Measurements from ENCODE around the gene CRB2. TPM values are rescaled to one million over a fixed set of nuclear protein-coding genes. Genes with fewer than 3 reads are reported as not detected.

Gene CRB2
- total RNA-seq, 1 donor from 2014 or later, result 61.1 TPM

DNA sequence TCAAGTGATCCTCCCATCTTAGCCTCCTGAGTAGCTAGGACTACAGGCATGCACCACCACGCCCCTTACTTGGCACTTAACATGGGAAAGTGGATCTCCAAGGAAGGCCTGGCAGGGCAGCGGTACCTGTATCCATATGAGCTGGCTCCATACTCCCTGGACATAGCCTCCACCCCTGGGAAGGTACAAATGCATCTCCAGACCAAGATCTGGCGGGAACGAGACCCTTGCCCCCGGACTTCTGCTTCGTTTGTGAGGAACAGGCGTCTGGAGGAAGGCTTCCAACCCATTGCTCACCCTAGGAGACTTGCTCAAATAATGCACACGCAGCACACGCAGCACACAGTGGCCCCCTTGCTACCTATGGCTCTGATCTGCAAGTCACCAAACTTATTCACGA lies 55.2 kb downstream of the CRB2 start:
- no peak overlapping the region for H3K4me3 Mint-ChIP-seq
- no peaks in the 10 kb centered on the region for H3K9me3 Mint-ChIP-seq
- H3K27ac Mint-ChIP-seq, result no peak overlapping the region

DNA sequence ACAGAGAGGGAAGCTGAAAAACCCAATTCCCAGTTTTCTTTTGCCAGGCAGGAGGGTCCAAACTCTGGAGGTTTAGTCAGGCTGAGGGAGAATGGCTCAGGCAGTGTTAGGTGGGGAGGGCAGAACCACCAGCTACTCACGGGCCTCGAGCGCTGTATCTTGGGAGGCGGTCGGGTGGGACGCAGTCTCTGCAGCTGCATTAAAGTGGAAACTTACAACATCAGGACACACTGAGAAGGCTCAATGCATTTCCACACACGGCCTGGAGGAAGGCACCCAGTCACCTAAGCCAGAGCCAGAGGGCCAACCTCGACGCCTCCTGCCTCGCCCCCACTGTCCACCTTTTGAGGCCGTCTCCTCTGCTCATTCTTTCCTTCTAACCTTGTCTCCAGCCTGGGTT lies 55.6 kb downstream of the CRB2 start:
- H3K36me3 Mint-ChIP-seq, result no peaks in the 10 kb centered on the region
- no peak for DNase-seq (ENCODE audit: extremely low spot score, unreplicated experiment)
- TF ChIP-seq, protein P1, sequence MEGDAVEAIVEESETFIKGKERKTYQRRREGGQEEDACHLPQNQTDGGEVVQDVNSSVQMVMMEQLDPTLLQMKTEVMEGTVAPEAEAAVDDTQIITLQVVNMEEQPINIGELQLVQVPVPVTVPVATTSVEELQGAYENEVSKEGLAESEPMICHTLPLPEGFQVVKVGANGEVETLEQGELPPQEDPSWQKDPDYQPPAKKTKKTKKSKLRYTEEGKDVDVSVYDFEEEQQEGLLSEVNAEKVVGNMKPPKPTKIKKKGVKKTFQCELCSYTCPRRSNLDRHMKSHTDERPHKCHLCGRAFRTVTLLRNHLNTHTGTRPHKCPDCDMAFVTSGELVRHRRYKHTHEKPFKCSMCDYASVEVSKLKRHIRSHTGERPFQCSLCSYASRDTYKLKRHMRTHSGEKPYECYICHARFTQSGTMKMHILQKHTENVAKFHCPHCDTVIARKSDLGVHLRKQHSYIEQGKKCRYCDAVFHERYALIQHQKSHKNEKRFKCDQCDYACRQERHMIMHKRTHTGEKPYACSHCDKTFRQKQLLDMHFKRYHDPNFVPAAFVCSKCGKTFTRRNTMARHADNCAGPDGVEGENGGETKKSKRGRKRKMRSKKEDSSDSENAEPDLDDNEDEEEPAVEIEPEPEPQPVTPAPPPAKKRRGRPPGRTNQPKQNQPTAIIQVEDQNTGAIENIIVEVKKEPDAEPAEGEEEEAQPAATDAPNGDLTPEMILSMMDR (conservative IDR thresholded peaks at IDR 0.05), result no peak
- peaks cover 15% of the 10 kb centered on the region for H3K4me1 Mint-ChIP-seq (ENCODE audit: unreplicated experiment)
- no peak overlapping the region for H3K4me3 Mint-ChIP-seq
- H3K9me3 Mint-ChIP-seq, result no peaks in the 10 kb centered on the region
- H3K27ac Mint-ChIP-seq, result no peak overlapping the region
- no peaks in the 10 kb centered on the region for H3K27me3 Mint-ChIP-seq

More for the DNA sequence above, 55.2 kb downstream of the CRB2 start:
- TF ChIP-seq, protein P1 (conservative IDR thresholded peaks at IDR 0.05), result no peak
- Mint-ChIP-seq H3K36me3 (no peaks in the 10 kb centered on the region), H3K4me1 (ENCODE audit: unreplicated experiment) (peaks cover 16% of the 10 kb centered on the region), H3K27me3 (no peaks in the 10 kb centered on the region)
- no peak for DNase-seq (ENCODE audit: extremely low spot score, unreplicated experiment)

DNA sequence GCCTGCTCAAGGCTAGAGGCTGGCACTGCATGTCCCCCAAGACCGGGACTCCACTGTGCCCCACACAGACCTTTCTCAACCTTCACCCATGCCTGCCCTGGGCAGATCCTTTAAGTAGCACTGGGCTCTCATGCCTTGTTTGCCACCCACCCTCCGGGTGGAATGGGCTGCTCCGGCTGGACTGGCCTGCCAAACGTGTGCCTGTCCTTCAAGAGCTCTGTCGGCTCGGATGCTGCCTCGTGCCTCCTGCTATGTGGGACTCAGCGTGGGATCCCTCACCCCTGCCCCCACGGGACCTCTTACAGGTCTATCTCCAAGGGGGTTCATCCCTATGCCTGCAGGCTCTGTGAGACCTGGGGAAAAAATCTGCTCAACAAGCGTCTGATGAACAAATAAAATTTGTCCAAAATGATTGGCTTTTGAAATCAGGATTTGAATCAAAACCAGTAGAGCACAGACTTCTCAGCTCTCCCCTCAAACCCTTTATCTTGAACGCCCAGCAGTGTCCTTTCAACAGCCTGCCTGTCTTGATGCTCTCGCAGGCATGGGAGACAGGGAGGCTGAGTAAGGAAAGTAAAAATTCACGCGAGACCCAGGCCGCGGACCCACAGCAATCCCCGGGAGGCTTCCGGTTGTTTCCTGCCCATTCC lies 56.3 kb downstream of the CRB2 start:
- TF ChIP-seq, protein P1 (conservative IDR thresholded peaks at IDR 0.05), result no peak
- Mint-ChIP-seq H3K27ac (no peak overlapping the region), H3K4me1 (ENCODE audit: unreplicated experiment) (peaks cover 9% of the 10 kb centered on the region), H3K36me3 (no peaks in the 10 kb centered on the region), H3K27me3 (no peaks in the 10 kb centered on the region), H3K9me3 (no peaks in the 10 kb centered on the region), H3K4me3 (no peak overlapping the region)
- DNase-seq (ENCODE audit: extremely low spot score, unreplicated experiment), result no peak

DNA sequence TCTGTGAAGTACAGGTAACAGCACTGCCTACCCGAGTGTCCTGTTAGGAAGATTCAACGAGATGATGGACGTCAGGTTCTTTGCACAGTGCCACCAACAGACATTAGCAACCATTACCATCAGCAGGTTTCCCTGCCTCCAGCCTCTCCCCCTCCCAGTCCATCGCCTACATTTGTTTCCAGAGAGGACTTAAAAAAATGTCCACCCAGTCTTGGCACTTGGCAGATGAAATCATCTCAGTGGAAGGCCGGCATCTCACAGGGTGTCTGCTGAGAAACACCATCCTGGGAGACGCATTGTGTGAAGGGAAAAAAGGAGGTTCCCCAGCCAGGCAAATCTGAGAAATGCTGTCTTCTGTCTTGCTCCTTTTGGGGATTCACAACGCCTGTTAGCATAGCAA lies 58.2 kb downstream of the CRB2 start:
- TF ChIP-seq, protein P1 (conservative IDR thresholded peaks at IDR 0.05), result no peak
- Mint-ChIP-seq H3K27ac (no peak overlapping the region), H3K36me3 (no peaks in the 10 kb centered on the region), H3K4me1 (ENCODE audit: unreplicated experiment) (peaks cover 5% of the 10 kb centered on the region), H3K27me3 (no peaks in the 10 kb centered on the region), H3K9me3 (no peaks in the 10 kb centered on the region), H3K4me3 (no peak overlapping the region)
- DNase-seq (ENCODE audit: extremely low spot score, unreplicated experiment), result no peak

DNA sequence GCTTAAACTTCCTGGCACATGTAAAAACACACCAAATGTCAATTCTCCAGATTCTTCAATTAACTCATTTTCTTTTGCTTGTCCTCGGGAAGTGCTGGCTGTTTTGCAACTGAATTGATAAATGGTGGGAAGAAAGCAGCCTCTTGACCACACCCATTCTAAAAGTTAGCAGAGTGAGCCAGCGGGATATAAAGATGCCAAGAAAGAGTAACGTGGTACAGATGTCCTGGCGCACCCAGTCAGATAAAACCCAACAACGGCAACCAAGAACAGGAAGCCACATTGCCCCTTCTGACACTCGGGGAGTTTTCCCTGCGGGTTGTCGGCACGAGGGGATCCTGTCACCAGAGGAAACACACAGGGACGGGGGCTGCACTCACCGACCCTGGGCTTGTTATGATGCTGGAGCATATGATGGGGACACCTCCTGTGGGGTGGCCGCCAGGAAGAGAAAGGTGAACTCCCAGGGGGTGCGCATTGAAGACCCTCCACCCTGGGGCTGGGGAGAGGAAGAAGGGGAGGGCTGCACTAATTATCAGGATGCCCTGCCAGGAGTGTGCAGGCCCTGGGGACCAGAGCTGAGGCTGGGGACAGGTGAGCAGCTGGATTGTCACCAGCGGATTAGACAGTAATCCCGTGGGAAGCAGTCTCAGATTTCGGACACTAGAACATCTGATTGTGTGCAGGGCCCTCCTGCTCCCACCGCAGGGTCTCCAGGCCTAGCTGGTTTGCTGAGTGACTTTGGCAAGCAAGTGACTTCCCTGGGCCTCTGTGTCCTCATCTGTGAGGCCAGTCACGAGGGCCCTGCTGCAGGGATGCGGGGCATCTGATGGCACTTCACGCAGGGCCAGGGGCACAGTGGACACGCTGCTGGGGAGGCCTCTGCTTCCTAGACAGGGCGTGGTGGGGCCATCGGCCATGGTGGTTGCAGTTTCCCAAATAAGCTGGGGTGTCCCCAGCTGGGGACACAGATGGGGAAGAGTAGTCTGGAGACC lies 59.2 kb downstream of the CRB2 start:
- no peak overlapping the region for H3K4me3 Mint-ChIP-seq
- DNase-seq (ENCODE audit: extremely low spot score, unreplicated experiment), result no peak
- no peak overlapping the region for H3K27ac Mint-ChIP-seq
- no peaks in the 10 kb centered on the region for H3K9me3 Mint-ChIP-seq
- TF ChIP-seq, protein P1 (conservative IDR thresholded peaks at IDR 0.05), result no peak
- H3K27me3 Mint-ChIP-seq, result no peaks in the 10 kb centered on the region
- H3K4me1 Mint-ChIP-seq (ENCODE audit: unreplicated experiment), result peaks cover 11% of the 10 kb centered on the region
- H3K36me3 Mint-ChIP-seq, result no peaks in the 10 kb centered on the region
